COLO829 (cell line): ENCODE data around the gene HPSE.
A peak's percentile ranks its signal among the peaks of the same experiment; 100 is the strongest.
"Not testable (repeated sequence)": the region's sequence is repeated elsewhere in the genome, so short reads cannot be mapped to it uniquely, and the experiment has no call there.

ENCODE experiments used
- DNase-seq: peaks from one replicate; pipeline ENCODE4 v3.0.0; 2012; ENCODE audit warnings: low spot score

HPSE gene

GRCh38 chr4:83283181-83283580, 51.5 kb downstream of the HPSE start:
- no peak for DNase-seq

- DNase-seq = peak; percentile 80
Observed at GRCh38 chr4:83282049-83282535, 52.6 kb downstream of the HPSE start.

- DNase-seq = no peak
Observed at GRCh38 chr4:83281307-83281706, 53.3 kb downstream of the HPSE start.

GRCh38 chr4:83276299-83277040, 58.2 kb downstream of the HPSE start:
- DNase-seq = no peak

- DNase-seq = not testable (repeated sequence)
Observed at GRCh38 chr4:83273926-83274325, 60.7 kb downstream of the HPSE start.

- DNase-seq = no peak
Observed at GRCh38 chr4:83272900-83273299, 61.7 kb downstream of the HPSE start.

GRCh38 chr4:83269256-83269655, 65.4 kb downstream of the HPSE start:
- DNase-seq = no peak

- no peak for DNase-seq
Observed at GRCh38 chr4:83268491-83268890, 66.2 kb downstream of the HPSE start.

- DNase-seq = no peak
Observed at GRCh38 chr4:83267830-83268475, 66.7 kb downstream of the HPSE start.

- DNase-seq = no peak
Observed at GRCh38 chr4:83267121-83267829, 67.4 kb downstream of the HPSE start.

- no peak for DNase-seq
Observed at GRCh38 chr4:83266689-83267088, 68.0 kb downstream of the HPSE start.

GRCh38 chr4:83263106-83263505, 71.5 kb downstream of the HPSE start:
- no peak for DNase-seq

GRCh38 chr4:83262682-83263081, 72.0 kb downstream of the HPSE start:
- DNase-seq = no peak

- DNase-seq = no peak
Observed at GRCh38 chr4:83261307-83261706, 73.3 kb downstream of the HPSE start.

GRCh38 chr4:83259586-83259985, 75.1 kb downstream of the HPSE start:
- DNase-seq = no peak

GRCh38 chr4:83258461-83258860, 76.2 kb downstream of the HPSE start:
- DNase-seq = no peak

GRCh38 chr4:83257811-83258210, 76.8 kb downstream of the HPSE start:
- no peak for DNase-seq

- DNase-seq = no peak
Observed at GRCh38 chr4:83255584-83255983, 79.1 kb downstream of the HPSE start.

- DNase-seq = peak; percentile 71
Observed at GRCh38 chr4:83252782-83253405, 81.8 kb downstream of the HPSE start.

GRCh38 chr4:83251447-83251830, 83.2 kb downstream of the HPSE start:
- DNase-seq = no peak

GRCh38 chr4:83250687-83251446, 83.8 kb downstream of the HPSE start:
- no peak for DNase-seq

GRCh38 chr4:83248486-83248885, 86.2 kb downstream of the HPSE start:
- DNase-seq = no peak
